ENCODE results near the gene PPHLN1.
"Not testable (repeated sequence)": the region's sequence is repeated elsewhere in the genome, so short reads cannot be mapped to it uniquely, and the experiment has no call there.

PPHLN1 gene

DNA sequence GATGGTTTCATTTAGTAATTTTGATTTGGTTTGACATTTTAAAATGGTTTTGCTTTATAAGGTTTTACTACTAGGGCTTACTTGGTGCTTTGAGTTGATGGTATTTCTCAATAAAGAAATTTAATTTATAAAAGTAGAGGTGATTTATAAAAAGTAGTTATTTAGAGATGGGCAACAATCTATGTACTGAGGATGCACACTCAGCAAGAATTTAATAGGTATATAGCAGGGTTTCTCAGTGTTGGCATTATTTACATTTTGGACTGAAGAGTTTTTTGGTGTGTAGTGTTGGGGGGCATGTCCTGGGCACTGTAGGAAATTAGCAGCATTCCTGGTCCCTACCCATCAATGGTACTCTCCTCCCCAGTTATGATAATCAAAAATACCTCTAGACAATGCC, 47.7 kb downstream of the PPHLN1 start:
- DNase-seq: no peak

DNA sequence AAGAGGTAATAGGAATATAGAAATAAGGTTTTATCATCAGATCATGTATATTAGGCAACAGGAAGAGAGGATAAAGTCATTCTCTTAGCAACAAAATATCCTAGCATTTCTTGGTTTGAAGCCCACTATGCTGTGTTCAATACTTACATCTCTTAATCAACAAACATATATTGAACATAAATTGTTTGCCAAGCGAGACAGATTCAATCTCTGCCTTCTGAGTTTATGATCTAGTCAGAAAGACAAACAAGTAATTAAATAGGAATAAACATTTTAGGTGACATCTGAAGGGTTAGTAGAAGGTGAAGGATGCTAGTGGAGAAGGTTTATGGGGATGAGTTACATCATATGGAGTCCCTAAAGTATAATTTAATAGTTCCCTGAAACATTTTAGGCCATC, 54.8 kb downstream of the PPHLN1 start:
- no peak for DNase-seq

DNA sequence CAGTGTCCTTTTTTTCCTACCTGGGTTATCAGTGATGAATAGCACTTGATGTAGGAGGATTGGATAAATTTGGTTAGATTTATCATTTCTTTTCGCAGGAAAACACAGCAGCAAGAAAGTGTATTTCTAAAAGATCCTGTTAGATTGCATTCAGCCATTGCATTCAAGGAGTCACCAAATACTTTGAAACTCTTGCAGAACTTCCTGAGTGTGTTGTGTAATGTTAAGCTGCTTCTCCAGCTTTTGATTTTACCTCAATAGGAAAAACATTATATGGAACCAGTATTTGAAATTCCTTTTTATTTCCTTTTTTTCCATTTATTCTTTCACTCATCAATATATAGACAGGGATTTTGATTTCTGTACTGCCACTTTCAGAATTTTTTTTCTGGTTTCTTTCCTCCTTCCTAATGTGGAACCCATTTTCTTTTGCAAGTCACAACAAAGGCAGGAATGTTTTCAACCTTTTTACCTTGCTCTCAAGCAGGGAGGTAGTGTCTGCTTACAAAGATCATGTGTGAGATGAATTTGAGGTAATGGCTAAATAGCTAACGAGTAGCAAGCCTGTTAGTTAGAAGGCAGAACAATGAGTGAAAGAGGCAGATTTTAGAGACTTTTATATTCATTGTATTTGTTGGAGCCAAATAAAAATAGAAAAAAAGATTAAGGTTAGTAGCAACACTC, 56.2 kb downstream of the PPHLN1 start:
- DNase-seq: no peak

DNA sequence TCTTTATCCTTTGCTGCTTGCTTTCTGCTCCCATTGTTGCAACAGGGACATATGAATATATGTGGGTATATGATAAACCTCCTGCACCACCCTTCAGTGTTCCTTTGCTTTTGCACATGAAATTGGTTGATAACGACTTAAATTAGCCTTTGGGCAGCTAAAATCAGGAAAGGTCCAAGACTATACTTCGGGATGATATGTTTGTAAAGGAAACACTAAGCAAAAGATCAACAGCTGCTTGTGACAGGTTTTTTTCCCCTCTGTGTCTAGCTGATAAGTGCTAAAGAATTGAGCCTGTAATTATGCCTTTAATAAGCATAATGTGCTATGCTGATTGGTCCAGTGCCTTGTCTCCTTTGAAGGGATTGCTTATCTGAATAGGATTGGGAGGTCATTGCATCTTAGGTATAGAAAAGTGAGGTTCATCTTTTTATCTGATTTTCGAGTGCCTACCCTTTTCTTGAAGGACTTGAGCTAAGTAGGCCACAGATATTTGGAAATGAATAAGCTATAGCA, 59.4 kb downstream of the PPHLN1 start:
- DNase-seq: no peak

DNA sequence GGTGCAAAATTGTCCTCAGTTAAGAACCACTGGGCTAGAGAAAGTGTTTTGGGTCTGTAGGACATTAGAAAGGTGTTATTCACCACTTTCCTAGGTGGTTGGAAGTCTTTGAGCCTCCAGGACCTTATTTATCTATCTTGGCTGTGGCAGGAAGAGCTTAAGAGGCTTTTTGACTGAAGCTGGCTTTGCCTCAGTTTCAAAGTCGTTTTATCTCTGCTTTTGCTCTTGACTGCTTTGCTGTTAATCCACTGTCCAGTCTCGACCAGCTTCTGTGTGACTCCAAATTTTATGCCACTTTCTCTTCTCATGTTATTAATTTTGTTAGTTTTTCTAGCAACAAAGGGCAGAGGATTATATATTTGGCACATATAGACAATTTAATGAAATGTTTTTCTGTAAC, 60.3 kb downstream of the PPHLN1 start:
- DNase-seq: no peak

DNA sequence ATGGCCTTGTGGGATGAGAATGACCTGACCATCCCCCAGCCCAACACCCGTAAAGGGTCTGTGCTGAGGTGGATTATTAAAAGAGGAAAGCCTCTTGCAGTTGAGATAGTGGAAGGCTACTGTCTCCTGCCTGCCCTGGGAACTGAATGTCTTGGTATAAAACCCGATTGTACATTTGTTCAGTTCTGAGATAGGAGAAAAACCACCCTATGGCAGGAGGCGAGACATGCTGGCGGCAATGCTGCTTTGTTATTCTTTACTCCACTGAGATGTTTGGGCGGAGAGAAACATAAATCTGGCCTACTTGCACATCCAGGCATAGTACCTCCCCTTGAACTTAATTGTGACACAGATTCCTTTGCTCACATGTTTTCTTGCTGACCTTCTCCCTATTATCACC, 62.1 kb downstream of the PPHLN1 start:
- not testable (repeated sequence) for DNase-seq

DNA sequence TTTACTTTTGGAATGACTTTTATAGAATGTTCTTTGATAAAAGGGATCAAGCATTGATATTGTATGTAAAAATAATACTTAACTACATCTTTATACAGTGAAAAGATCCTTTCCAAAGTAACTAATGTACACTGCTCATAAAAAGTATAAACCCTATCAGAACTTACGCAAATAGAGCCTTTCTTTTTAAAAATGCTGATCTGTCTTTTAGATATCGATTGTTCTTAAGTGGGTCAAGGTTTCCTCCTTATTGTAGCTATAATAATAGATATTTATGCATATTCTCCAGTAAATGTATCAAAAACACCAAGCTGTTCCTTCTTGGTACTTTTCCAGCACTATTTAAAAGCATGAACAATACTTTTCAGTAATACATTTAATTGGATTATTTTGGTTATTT, 68.5 kb downstream of the PPHLN1 start:
- DNase-seq: no peak

DNA sequence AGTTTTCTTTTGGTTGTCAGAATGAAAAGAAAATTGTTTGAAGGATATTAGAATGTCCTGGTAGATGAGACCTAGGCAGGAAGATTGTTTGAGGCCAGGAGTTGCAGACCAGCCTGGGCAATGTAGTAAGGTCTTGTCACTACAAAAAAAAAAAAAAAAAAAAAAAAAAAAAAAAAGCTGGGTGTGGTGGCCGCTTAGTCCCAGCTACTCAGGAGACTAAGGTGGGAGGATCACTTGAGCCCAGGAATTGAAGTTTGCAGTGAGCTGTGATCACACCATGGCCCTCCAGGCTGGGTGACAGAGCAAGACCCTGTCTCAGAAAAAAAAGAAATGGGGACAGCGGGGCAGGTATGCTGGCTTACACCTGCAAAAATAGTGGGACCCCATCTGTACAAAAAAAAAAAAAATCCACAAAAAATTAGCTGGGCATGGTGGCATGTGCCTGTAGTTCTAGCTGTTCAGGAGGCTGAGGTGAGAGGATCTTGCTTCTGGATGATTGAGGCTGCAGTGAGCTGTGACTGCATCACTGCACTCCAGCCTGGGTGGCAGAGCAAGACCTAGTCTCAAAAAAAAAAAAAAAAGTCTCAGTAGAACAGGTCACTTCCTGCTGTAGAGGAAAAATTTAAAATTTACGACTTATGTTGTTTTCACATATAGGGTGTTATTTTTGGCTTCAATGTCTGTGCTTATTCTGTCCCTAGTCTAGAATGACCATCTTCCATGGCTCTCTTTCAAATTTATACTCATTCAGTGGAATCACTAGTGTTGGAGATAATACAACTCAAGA, 70.7 kb downstream of the PPHLN1 start:
- no peak for DNase-seq

DNA sequence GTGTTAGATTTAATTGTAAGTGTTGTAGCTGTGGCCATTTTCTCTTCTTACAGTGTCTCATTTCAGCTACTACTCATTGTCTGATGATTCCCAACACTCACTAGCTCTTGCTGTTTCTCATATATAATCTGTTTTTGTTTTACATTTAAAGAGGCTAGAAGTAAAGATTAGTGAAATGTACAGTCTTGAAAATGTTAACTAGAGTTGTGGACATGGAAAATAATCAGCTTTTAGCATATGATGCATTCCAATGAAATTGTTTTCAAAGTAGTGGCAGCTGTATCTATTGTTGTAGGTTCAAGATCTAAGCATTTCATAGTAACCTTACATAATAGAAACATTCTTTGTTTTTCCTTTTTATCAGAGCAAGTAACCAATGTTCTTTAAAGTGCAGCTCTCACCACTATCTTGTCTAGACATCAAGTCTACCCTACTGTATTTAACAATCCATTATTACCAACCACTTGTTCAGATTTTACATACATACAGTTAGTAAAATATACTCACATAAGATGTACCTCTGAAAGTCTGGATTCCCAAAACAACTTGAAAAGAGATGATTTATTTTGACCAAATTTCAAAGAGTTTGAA, 76.9 kb downstream of the PPHLN1 start:
- DNase-seq: no peak

DNA sequence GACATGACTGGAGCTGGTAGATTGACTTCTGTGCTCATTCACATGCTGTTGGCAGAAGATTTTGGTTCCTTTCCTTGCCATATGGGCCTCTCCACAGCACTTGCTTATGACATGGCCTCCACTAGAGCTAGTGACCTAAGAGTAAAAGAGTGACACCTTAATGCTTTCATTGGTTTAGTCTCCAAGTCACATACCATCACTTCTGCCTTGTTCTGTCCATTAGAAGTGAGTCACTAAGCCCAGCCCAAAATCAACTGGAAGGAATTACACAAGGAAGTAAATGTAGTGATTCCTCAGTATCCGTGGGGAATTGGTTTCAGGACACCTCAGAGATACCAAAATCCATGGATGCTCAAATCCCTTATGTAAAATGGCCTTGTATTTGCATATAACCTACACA, 81.3 kb downstream of the PPHLN1 start:
- no peak for DNase-seq

DNA sequence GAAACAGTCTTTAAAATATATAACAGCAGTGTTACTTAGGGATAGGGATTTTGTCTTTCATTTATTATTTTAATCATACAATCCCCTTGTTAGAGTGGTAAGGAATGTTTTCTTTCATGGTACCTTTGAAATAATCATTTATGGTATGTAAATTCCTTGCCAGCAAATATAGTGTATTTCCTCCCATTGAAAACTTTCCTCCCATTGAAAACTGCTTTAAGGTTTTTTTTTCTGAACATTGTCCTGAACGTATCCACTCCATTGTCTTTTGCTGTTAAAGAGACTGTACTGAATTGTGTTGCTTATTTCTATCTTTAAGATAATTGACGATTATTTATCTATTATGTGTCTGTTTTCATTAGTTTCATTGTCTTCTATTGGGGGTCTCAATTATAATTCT, 83.5 kb downstream of the PPHLN1 start:
- no peak for DNase-seq

DNA sequence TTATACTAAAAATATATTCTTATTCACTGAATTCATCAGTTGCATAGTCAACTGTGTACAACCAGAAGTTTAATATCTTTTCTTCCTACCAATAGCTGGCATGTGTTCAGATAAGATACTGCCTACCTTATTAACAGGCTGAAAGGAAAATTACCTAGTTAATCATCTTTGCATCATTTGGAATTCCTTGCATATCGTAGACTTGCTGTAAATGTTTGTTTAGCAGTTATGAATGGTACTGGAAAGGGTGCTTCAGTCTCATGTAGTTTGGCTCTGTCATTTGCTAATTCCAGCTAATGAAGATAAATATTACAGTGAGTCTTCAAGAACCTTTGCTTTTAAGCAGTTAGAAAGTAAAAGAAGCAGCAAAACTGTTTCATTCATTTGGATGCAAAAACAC, 84.4 kb downstream of the PPHLN1 start:
- DNase-seq: no peak

DNA sequence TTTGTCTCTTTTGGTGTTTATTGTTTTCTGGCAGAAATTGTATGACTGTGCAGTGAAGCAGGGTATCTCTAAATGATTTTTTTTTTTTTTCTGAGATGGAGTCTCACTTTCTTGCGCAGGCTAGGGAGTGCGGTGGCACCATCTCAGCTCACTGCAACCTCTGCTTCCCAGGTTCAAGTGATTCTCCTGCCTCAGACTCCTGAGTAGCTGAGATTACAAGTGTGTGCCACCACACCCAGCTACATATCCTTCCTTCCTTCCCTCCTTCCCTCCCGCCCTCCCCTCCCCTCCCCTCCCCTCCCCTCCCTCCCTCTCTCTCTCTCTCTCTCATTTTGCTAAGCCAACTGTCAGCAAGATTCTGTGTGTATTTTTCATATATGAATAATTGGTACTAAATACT, 94.4 kb downstream of the PPHLN1 start:
- DNase-seq: no peak

DNA sequence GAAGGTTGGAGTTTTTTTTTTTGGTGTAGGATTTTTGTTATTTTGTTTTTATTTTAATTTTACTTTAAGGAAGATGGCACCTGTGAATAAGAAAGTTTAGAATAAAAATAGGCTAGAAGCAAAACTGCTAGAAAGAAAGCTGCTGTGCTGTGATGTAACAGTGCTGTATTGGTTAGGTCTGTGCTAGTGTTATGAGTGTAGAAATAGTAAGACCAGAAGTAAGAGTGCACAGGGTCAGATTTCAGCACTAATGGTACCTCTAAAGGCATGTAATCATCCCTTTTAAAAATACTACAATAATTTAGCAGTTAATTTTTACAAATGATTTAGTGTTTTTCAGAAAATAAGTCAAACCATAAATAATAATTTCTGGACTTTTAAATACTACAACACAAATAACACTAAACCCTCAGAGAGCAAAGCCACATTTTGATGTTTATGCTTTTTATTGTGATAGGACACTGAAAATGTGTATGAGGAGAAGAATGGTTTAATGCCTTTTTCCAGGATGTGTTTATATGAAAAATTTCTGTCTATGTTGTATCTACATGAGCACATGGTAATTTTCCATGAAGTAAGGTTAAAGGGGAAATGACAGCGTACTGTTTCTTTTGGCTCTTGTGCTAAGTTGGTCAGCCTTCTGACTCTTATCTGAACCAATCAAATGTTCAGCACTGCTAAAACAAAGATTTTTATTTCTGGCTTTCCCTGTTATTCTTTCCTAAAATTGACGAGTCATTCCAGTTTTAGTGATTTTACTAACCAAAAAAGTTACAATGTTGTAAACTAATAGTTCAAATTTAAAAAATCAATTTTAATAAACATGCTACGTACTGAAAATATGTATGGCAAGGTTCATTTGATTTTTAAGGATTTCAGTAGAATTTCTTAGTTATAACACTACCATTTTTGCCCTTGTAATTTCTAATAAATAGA, 96.1 kb downstream of the PPHLN1 start:
- DNase-seq: no peak

DNA sequence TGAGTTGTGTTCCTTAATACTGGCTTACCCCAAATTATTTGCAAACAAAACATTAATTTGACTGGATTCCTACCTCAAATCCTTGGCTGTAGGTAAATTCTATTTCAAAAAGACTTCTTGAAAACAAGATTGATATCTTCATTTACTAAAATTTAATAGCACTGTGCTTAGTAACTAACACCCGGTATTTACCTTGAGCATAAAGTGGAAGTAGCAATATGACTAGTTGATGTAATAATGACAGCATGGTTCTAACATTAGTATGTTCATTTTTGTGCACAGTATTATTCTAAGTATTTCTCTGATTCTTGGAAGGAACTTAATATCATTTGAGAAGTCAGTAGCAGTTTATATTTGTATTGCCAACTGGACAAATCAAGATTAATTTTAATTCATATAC, 96.8 kb downstream of the PPHLN1 start:
- DNase-seq: no peak

DNA sequence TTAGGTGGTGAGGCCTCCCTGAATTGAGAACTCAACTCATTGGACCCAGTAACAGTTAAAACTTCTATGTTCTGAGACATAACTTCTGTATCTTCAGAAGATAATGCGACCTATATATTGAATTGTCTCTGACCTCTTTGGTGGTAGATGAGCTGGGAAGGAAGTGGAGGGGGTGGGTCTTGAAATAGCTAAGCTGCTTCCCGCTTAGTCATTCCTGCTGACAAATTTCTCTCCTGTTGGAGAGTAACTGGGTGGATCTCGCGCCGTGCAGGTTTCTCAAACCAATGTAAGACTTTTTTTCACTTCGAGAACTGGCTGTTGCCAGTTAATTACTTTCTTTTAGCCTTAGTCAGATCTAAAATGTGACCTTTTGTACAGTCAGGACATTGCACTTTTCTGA, 100.8 kb downstream of the PPHLN1 start:
- DNase-seq: no peak

DNA sequence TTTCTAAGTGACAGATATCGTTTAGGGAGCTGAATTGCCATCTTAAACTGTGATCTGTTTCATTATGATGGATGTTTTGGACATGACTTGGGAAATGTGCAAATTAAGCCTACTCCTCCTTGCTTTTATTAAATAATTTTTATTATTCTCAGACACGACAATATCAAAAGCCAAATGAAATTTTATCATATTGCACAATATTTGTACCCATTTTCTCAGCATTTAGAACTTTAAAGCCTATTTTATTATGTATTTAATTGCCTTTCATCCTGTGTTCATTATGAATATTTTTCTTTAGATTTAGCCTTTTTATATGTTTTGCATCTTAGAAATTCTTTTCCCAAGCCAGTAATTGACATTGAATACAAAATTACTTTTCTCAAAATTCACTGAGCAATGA, 102.9 kb downstream of the PPHLN1 start:
- DNase-seq: no peak

DNA sequence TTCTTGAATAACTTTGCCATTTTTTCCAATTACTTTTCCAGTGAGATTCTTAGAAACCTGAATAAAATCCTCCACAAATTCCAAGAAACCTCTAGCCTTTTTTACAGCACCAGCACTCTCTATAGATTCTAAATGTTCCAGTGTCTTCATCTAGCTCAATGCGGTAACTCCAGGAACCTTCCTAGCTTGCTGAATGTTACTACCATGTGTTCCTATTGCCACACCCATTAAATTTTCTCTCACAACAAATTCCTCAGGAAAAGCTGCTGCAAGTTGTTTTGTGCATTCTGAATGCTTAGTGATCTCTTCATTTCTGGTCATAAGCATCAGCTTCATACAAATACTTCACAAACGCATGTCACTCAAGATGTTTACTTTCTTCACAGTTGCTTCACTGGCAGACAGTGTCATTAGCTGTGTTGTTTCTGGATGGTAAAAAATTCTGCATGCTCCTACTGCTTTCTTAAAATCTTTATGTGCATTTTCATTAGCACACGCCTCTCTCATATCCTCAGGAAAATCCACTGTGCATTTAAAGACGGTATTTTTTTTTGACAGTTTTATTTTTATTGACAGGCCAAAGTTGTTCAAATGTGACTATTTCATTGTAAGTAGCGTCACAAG, 106.7 kb downstream of the PPHLN1 start:
- no peak for DNase-seq

DNA sequence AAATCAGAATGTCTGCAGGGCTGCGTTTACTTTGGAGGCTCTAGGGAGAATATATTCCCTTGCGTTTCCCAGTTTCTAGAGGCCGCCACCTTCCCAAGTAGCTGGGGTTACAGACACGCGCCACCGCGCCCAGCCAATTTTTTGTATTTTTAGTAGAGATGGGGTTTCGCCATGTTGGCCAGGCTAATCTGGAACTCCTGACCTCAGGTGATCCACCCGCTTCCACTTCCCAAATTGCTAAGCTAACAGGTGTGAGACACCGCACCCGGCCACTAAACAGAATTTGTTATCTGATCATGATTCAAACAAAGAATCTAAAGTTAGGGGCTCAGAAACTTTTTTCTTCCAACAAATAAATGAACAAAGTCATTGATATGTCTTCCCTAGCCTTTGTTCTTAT, 114.6 kb downstream of the PPHLN1 start:
- no peak for DNase-seq

DNA sequence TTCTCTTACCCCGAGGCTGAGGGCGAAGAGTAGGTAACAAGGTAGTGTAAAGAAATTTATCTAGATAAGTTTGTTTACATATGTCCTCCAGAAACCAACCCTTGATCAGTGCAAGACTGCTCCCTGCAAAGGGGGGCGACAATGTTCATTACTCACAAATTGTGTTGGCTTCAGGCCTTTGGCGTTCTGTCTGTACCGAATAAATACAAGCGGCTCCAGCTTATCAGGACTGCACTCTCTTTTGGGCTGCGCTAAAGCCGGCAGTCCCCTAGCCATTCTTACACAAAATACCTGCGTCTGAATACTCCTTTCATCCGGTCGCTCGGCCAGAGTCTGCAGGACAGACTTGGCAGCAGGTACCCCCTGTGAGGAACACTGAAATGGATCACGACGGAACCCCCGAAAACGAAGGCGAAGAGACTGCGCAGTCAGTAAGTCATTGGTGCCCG, 116.4 kb downstream of the PPHLN1 start:
- no peak for DNase-seq

DNA sequence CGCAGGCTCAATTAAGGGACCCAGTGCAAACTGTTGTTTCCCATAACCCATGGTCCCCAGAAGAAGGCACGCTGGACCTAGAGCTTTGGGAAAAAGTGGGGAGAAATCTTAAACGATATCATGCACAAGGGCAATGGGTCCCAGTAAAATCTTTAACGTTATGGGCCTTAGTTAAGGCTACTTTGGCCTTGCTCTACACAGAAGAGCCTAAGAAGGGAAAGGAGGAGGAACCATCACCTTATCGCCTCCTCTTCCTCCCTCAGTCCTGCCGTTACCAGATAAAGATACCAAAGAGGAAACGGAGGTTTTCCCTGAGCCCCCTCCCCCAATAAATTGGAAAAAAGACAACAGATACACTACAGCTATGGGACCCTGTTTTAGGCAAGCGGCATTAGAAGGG, 116.9 kb downstream of the PPHLN1 start:
- DNase-seq: no peak

DNA sequence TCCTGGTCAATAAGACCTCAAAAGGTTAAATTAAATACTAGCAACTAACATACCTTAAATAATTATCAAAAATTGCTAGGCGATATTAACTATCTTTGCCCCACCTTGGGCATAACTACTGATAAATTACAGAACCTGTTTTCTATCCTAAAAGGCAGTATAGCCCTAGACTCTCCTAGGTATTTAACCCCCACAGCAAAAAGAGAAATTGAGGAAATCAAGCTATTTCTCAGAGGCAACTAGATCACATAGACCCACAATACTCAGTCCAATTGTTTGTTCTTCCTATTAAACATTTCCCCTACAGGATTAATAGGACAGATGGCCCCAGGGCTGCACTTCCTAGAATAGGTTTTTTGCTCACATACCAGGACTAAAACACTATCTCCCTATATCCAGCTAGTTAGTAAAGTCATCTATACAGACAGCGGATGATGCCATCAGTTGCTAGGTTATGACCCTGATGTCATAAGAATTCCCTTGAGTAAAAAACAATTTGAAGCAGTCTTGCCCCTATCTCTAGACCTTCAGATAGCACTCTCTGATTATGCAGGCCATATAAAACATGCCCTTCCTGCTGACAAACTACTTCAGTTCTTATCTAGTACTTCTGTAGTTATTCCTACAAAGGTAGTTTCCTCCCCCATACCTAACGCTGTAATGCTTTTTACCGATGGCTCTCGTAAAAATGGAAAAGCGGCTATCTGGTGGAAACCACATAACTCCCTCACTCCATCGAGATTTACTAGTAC, 118.4 kb downstream of the PPHLN1 start:
- no peak for DNase-seq

Measured in stimulated activated CD4-positive, alpha-beta T cell treated with anti-CD3 and anti-CD28 coated beads, Interleukin-4, amount 100 ng/mL, for 24 hours (primary cell).